ENCODE measurements around the gene SERPINC1. TPM values are rescaled to one million over a fixed set of nuclear protein-coding genes. Genes with fewer than 3 reads are reported as not detected.
"Not testable (repeated sequence)": the region's sequence is repeated elsewhere in the genome, so short reads cannot be mapped to it uniquely, and the experiment has no call there.

SERPINC1 gene
- total and polyA plus RNA-seq, 9 of the 15 experiments (the other 6 are each of a cell fraction or from before 2014, with no cell fraction given), result 0.07 to 1.2 (median 0.50) TPM

- TF ChIP-seq ZNF253 (CRISPR knock-in tag; conservative IDR thresholded peaks at IDR 0.05) (0 out of 2 replicates have a peak, but pooled peaks have one; percentile 72), ZNF586 (CRISPR knock-in tag; conservative IDR thresholded peaks at IDR 0.05) (peak; percentile 7; the same call in 1 of the 2 replicates), EWSR1 (IDR thresholded peaks at IDR 0.05; ENCODE audit: borderline replicate concordance, low read depth, partially characterized antibody) (peak; percentile 88), ERF (CRISPR knock-in tag; IDR thresholded peaks at IDR 0.05) (peak; percentile 71; the same call in 1 of the 2 replicates), HMBOX1 (IDR thresholded peaks at IDR 0.05) (peak; percentile 4; the same call in 1 of the 2 replicates), POLR2AphosphoS2 (IDR thresholded peaks at IDR 0.05; ENCODE audit: low read length) (peak; percentile 94; the same call in 1 of the 2 replicates), ZNF77 (CRISPR knock-in tag; IDR thresholded peaks at IDR 0.05) (peak; percentile 69; the same call in 1 of the 2 replicates), POLR2B (IDR thresholded peaks at IDR 0.05; ENCODE audit: low read depth, partially characterized antibody) (peak; percentile 85), NR2C2 (CRISPR knock-in tag; IDR thresholded peaks at IDR 0.05) (0 out of 2 replicates have a peak, but pooled peaks have one; percentile 20), RNF219 (CRISPR knock-in tag; IDR thresholded peaks at IDR 0.05) (0 out of 2 replicates have a peak, but pooled peaks have one; percentile 7), HEY1 (CRISPR knock-in tag; IDR thresholded peaks at IDR 0.05; ENCODE audit: borderline replicate concordance) (0 out of 2 replicates have a peak, but pooled peaks have one; percentile 28), ZNF57 (CRISPR knock-in tag; IDR thresholded peaks at IDR 0.05) (0 out of 2 replicates have a peak, but pooled peaks have one; percentile 66), MBD2 (IDR thresholded peaks at IDR 0.05; ENCODE audit: borderline replicate concordance, low read depth) (0 out of 2 replicates have a peak, but pooled peaks have one; percentile 13), SNRNP70 (optimal IDR thresholded peaks at IDR 0.05; ENCODE audit: low read depth, low read length) (peak; percentile 29), RBFOX2 (IDR thresholded peaks at IDR 0.05; ENCODE audit: low read depth, low read length) (peak; percentile 46; the same call in 1 of the 2 replicates), THRB (CRISPR knock-in tag; conservative IDR thresholded peaks at IDR 0.05) (peak; percentile 91), MYNN (IDR thresholded peaks at IDR 0.05) (peak; percentile 79), ILF3 (IDR thresholded peaks at IDR 0.05; ENCODE audit: borderline replicate concordance) (peak; percentile 86; the same call in 1 of the 2 replicates), SIN3A (IDR thresholded peaks at IDR 0.05; ENCODE audit: borderline replicate concordance in 2 of 2, control insufficient read depth in 1 of 2, low read depth in 2 of 2, low read length in 2 of 2) (0 out of 4 replicates have a peak, but pooled peaks of 1 of the 2 experiments have one; percentile 55), CBFA2T2 (conservative IDR thresholded peaks at IDR 0.05) (0 out of 2 replicates have a peak, but pooled peaks have one; percentile 1)
- not testable (repeated sequence) for TF ChIP-seq NR2C2 (tag; IDR thresholded peaks at IDR 0.05); MYNN (CRISPR knock-in tag; IDR thresholded peaks at IDR 0.05)
These were observed 54.9 kb downstream of the SERPINC1 start (continued) for GRCh38 chr1:173862146-173862768.

Measured in K562 (cell line).